ENCODE measurements around the gene PRM2. TPM values are rescaled to one million over a fixed set of nuclear protein-coding genes. Genes with fewer than 3 reads are reported as not detected.

PRM2 gene
- total RNA-seq, 1 experiment from 2014 or later = not detected

- no peak within 1 kb of the TSS for H4K91ac ChIP-seq (ENCODE audit: insufficient read length, low read depth, low read length)
- peaks cover 2% of the 10 kb centered on the region for H3K27me3 Mint-ChIP-seq (ENCODE audit: low read depth)
- H3K4me1 Mint-ChIP-seq = peaks cover 6 to 7% of the 10 kb centered on the region in 2 experiments
- no peaks in the 10 kb centered on the region for H3K79me1 ChIP-seq (ENCODE audit: insufficient read depth, low read depth, low read length, poor library complexity, severe bottlenecking)
- H4K8ac ChIP-seq (replicated peaks; ENCODE audit: insufficient read length, low read depth, low read length) = no peak within 1 kb of the TSS
- H2BK120ac ChIP-seq (ENCODE audit: low read depth, low read length, poor library complexity, severe bottlenecking) = no peak within 1 kb of the TSS
- H3T11ph ChIP-seq (ENCODE audit: low read length) = no peak within 1 kb of the TSS
- no peak within 1 kb of the TSS for H2BK15ac ChIP-seq (ENCODE audit: low read depth, low read length)
- no peak within 1 kb of the TSS for H3K23ac ChIP-seq (ENCODE audit: insufficient read length, low read depth, low read length)
- no peak within 1 kb of the TSS for H3K4ac ChIP-seq (ENCODE audit: low read depth, low read length)
- WGBS (ENCODE audit: extremely low coverage, insufficient read length, low lambda C conversion rate) = no CpG with 5 or more reads among the region's 11 CpGs
- no peak within 1 kb of the TSS for H2BK20ac ChIP-seq (ENCODE audit: low read depth, low read length, poor library complexity, severe bottlenecking)
- H3K9me3 ChIP-seq (ENCODE audit: control insufficient read depth, low read depth, low read length) = no peaks in the 10 kb centered on the region
- no peaks in the 10 kb centered on the region for H3K79me2 ChIP-seq (ENCODE audit: insufficient read depth, low read length)
- H3K4me3 Mint-ChIP-seq = no peak within 1 kb of the TSS
- H4K20me1 ChIP-seq (ENCODE audit: control insufficient read depth, insufficient read depth, insufficient read length) = no peaks in the 10 kb centered on the region
- no peaks in the 10 kb centered on the region; a peak in 1 of 5 replicates for H3K9me3 Mint-ChIP-seq
- no peaks in the 10 kb centered on the region for H3K27me3 ChIP-seq (ENCODE audit: insufficient read depth, low read length)
- no peaks in the 10 kb centered on the region for H3K23me2 ChIP-seq (ENCODE audit: insufficient read length, low read depth, low read length, poor library complexity, severe bottlenecking)
- H3K36me3 Mint-ChIP-seq (ENCODE audit: insufficient read depth in 1 of 3, low read depth in 3 of 3) = no peaks in the 10 kb centered on the region
- no peak within 1 kb of the TSS for H3K9ac ChIP-seq (ENCODE audit: extremely low read depth, insufficient read length, low read length)
- no peak within 1 kb of the TSS for H3K27ac ChIP-seq (ENCODE audit: insufficient read length, low read depth, low read length)
- H3K27ac Mint-ChIP-seq = no peak within 1 kb of the TSS
- no peak for TF ChIP-seq CTCF (conservative IDR thresholded peaks at IDR 0.05)
- H3K56ac ChIP-seq (ENCODE audit: insufficient read length, low read depth, low read length) = no peak within 1 kb of the TSS
- no peak within 1 kb of the TSS for H2AFZ ChIP-seq (ENCODE audit: low read length)
- H2BK5ac ChIP-seq (ENCODE audit: insufficient read length, low read length) = no peak within 1 kb of the TSS
- no peak within 1 kb of the TSS for H3K18ac ChIP-seq (ENCODE audit: insufficient read length, low read depth, low read length)
- H3K4me1 ChIP-seq (ENCODE audit: insufficient read depth, low read length) = no peaks in the 10 kb centered on the region
- H4K5ac ChIP-seq (ENCODE audit: insufficient read length, low read depth, low read length) = no peak within 1 kb of the TSS
- H2BK12ac ChIP-seq (ENCODE audit: insufficient read length, low read depth, low read length) = no peak within 1 kb of the TSS
- no peak within 1 kb of the TSS for H3K4me2 ChIP-seq (ENCODE audit: insufficient read depth, insufficient read length, low read length)
- no peak within 1 kb of the TSS for H3K14ac ChIP-seq (ENCODE audit: insufficient read depth, low read length)
- no peak within 1 kb of the TSS for H2AK5ac ChIP-seq (ENCODE audit: insufficient read length, low read length)
- no peak for DNase-seq
These were observed 7.3 kb downstream of the PRM2 start, which contains the start of gene TNP2 for GRCh38 chr16:11268921-11269375. TNP2 (minus strand) TSS chr16:11269325; CDS start chr16:11269262, 63 bp downstream.

All from H9 (cell line).